UCSD-AML1 (cell line): ENCODE measurements around the gene DRAM1.
A peak's percentile ranks its signal among the peaks of the same experiment; 100 is the strongest.
"Not testable (repeated sequence)": the region's sequence is repeated elsewhere in the genome, so short reads cannot be mapped to it uniquely, and the experiment has no call there.

ENCODE experiments used
- DNase-seq: peaks from one replicate; lab custom pipeline; 2025; ENCODE audit not compliant: unreplicated experiment; lab: John Stamatoyannopoulos, UW

Gene DRAM1

GRCh38 chr12:101858361-101858760, 19.0 kb upstream of the DRAM1 start:
- DNase-seq, result no peak

GRCh38 chr12:101859664-101860607, 17.4 kb upstream of the DRAM1 start:
- no peak for DNase-seq

GRCh38 chr12:101861688-101862087, 15.7 kb upstream of the DRAM1 start:
- DNase-seq, result not testable (repeated sequence)

GRCh38 chr12:101862245-101862644, 15.1 kb upstream of the DRAM1 start:
- DNase-seq, result no peak

- DNase-seq, result no peak
Observed at GRCh38 chr12:101863981-101864380, 13.4 kb upstream of the DRAM1 start.

- no peak for DNase-seq
Observed at GRCh38 chr12:101866615-101867373, 10.6 kb upstream of the DRAM1 start.

GRCh38 chr12:101867619-101868018, 9.8 kb upstream of the DRAM1 start:
- not testable (repeated sequence) for DNase-seq

GRCh38 chr12:101870925-101871324, 6.5 kb upstream of the DRAM1 start:
- no peak for DNase-seq

- DNase-seq, result no peak
Observed at GRCh38 chr12:101875162-101875561, 2.2 kb upstream of the DRAM1 start.

- DNase-seq, result peak; percentile 29
Observed at GRCh38 chr12:101876322-101876860, 989 bp upstream of the DRAM1 start.

GRCh38 chr12:101877806-101878242, 444 bp downstream of the DRAM1 start:
- DNase-seq, result peak; percentile 60

GRCh38 chr12:101878243-101878821, 952 bp downstream of the DRAM1 start:
- peak; percentile 40 for DNase-seq

GRCh38 chr12:101880769-101881168, 3.4 kb downstream of the DRAM1 start:
- DNase-seq, result no peak

GRCh38 chr12:101881228-101881627, 3.8 kb downstream of the DRAM1 start:
- DNase-seq, result no peak

GRCh38 chr12:101884174-101884573, 6.8 kb downstream of the DRAM1 start:
- no peak for DNase-seq

GRCh38 chr12:101884781-101885340, 7.5 kb downstream of the DRAM1 start:
- DNase-seq, result not testable (repeated sequence)

GRCh38 chr12:101885912-101886561, 8.7 kb downstream of the DRAM1 start:
- no peak for DNase-seq

GRCh38 chr12:101889211-101889752, 11.9 kb downstream of the DRAM1 start:
- no peak for DNase-seq

- DNase-seq, result peak; percentile 82
Observed at GRCh38 chr12:101891462-101891971, 14.1 kb downstream of the DRAM1 start.

GRCh38 chr12:101892794-101893193, 15.4 kb downstream of the DRAM1 start:
- no peak for DNase-seq
